Measurements from ENCODE around the gene PJA1. TPM values are rescaled to one million over a fixed set of nuclear protein-coding genes. Genes with fewer than 3 reads are reported as not detected.

Gene PJA1
- total RNA-seq, 2 donors from 2014 or later = 9.0 to 18.1 TPM

DNA sequence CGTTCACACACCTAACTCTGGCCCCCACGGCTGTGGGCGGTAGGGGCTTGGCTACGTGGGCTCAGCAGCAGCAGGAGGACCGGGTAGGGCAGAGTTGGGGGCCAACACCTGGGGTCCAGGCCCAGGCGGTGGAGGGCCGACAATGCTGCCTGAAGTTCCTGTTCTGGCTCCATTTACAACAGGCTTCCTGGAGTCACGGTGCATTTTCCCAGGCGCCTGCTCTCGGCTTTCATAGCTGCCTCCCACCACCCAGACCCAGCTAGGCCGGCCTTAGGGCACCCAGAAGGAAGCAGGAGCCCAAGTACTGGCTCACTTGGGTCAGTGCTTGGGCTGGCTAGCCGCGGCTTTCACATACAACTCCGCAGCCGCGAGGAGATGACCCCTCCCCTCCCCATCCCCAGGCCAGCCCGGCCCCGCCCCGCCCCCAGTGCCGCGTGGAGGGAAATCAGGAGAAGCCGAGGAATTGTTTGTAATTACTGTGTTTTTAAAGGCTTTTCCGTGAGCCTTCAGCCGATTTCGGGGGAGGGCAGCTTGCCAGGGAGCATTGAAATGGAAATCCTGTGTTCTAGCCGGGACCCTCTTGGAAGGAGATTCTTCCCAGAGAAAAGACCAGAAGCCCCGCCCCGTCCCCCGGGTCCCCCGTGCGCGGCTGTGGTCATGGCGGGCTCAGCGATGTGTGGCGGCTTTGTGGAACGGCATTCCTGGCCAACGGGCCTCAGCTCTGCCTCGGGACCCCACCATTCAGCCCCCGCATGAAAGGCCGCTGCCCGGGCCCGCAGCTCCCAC, 28.5 kb downstream of the PJA1 start:
- H3K27ac Mint-ChIP-seq = no peak overlapping the region
- H3K36me3 Mint-ChIP-seq = no peaks in the 10 kb centered on the region
- no peaks in the 10 kb centered on the region for H3K9me3 Mint-ChIP-seq
- DNase-seq (ENCODE audit: low spot score in 2 of 2) (no peak), ATAC-seq (no peak)

DNA sequence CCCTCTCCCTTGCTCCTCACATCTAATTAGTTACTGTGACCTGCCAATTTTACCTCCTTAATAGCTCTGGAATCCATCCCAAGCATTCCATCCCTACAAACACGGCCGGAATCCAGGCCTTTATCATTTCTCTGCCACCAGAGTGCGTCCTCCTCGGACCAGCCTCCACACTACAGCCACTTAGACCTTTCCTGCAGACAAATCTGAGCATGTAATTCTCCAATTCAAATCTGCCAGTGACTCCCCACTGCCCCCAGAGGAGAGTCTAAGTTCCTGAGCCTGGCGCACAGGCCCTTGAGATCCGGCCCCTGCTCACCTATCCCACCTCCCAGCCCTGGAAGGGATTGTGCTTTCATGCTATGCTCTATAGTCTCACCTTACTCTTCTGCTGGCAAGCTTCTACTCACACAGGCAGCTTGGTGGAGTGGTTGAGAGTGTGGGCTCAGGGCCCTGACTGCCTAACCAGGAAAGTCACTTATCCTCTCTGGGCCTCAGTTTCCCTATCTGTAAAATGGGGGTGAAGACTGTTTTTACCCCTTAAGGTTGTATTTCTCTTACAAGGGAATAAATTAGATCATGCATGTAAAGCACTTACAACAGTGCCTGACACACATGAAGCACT, 31.2 kb downstream of the PJA1 start:
- ATAC-seq = no peak

DNA sequence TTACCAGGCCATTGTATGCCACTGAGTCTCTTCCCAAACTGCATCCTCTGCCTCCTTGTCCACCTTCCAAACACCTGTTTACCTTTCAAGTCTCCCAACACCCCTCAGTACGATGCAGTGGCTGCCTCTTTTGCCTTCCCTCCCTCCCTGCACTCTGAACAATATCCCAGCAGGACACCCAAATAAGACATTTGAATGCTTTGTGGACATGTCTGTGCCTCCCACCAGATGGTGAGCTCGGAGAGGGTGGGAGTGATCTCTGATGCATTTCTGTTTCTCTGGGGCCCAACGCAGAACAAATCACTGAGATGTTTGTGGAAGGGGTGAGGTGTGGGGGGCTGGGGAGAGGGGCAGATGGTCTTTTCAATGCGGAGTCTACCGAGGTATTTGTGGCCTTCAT, 33.4 kb downstream of the PJA1 start:
- Mint-ChIP-seq H3K9me3 (no peaks in the 10 kb centered on the region), H3K27ac (no peak overlapping the region), H3K36me3 (no peaks in the 10 kb centered on the region)
- DNase-seq (ENCODE audit: low spot score in 2 of 2) = no peak
- ATAC-seq = no peak

More for the DNA sequence above, 31.2 kb downstream of the PJA1 start:
- H3K9me3 Mint-ChIP-seq = no peaks in the 10 kb centered on the region
- H3K36me3 Mint-ChIP-seq = no peaks in the 10 kb centered on the region
- H3K27ac Mint-ChIP-seq = no peak overlapping the region
- no peak for DNase-seq (ENCODE audit: low spot score in 2 of 2)

DNA sequence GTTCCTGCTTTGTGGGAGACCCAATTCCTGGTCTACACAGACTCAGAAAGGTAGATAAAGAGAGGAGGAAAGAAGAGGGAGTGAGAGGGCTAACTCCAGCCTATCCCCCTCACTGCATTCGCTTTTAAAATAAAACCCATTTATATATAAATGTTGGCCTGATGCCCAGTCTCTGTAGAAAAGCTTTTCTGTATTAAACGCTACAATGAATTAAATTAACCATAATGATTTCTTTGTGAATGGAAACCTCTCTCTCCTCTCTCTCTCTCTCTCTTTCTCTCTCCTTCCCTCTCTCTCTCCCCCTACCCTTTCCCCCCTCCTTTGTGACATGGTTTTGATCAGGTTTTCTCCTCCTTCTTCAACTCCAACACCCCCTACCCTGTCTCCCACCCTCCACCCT, 34.8 kb downstream of the PJA1 start:
- H3K36me3 Mint-ChIP-seq = no peaks in the 10 kb centered on the region
- no peaks in the 10 kb centered on the region for H3K9me3 Mint-ChIP-seq
- ATAC-seq (no peak), DNase-seq (ENCODE audit: low spot score in 2 of 2) (no peak)
- no peak overlapping the region for H3K27ac Mint-ChIP-seq

DNA sequence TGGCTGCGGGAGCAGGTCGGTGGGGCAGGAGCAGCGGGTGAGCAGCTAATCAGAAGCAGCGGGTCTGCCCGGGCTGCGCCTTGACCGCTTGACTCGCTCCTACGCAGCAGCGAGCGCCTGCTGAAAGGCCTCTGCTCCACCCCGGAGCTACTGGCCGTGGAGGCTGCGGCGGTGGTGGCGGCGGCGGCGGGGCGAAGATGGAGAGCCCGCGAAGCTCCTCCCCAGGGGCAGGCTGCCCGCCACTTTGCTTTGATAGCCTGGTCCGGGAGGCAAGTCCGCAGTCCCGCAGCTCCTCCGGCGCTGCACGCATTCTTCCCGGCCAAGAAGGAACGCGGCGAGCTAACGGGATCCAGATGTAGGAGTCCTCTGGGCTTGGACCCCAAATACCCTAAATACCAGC, 36.7 kb downstream of the PJA1 start:
- Mint-ChIP-seq H3K27ac (no peak overlapping the region), H3K9me3 (no peaks in the 10 kb centered on the region), H3K36me3 (no peaks in the 10 kb centered on the region)
- no peak for ATAC-seq
- no peak for DNase-seq (ENCODE audit: low spot score in 2 of 2)

DNA sequence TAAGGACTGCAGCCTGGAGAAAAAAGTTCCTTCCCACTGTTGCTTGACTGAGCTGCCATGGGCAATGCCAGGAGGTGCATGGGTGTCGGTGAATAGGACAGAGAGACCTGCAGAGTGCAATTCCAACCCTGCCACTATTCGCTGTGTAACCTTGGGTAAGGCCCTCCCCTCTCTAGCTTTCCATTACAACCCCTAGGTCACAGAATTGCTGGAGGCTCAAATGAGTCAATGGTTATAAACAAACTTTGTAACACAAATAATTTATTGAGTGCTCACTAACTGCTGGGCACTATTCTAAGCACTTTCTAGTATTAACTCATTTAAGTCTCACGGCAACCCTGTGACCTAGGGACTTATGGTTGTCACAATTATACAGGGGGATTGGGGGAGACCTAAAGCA, 37.8 kb downstream of the PJA1 start:
- ATAC-seq (no peak), DNase-seq (ENCODE audit: low spot score in 2 of 2) (no peak)
- H3K36me3 Mint-ChIP-seq = no peaks in the 10 kb centered on the region
- H3K9me3 Mint-ChIP-seq = no peaks in the 10 kb centered on the region
- H3K27ac Mint-ChIP-seq = no peak overlapping the region

DNA sequence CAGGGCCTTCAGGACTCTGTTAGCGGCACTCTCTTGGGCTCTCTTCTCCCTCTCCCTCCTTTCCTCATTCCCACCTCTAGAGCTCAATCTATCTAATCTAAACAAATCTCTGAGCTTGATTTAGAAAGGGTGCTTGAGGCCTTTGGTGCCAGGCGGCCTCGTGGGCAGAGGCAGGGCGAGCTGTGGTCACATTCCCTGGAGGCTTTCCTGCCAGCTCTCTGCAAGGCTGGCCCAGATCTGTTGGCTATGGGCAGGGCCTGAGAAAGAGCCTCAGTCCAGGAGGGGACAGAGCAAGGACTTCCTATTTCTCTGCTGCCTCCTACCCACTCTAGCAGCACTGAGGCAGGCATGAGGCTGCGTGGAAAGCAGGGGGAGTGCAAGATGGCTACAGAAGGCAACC, 38.6 kb downstream of the PJA1 start:
- no peaks in the 10 kb centered on the region for H3K9me3 Mint-ChIP-seq
- no peak for DNase-seq (ENCODE audit: low spot score in 2 of 2)
- no peaks in the 10 kb centered on the region for H3K36me3 Mint-ChIP-seq
- H3K27ac Mint-ChIP-seq = no peak overlapping the region
- ATAC-seq = no peak

DNA sequence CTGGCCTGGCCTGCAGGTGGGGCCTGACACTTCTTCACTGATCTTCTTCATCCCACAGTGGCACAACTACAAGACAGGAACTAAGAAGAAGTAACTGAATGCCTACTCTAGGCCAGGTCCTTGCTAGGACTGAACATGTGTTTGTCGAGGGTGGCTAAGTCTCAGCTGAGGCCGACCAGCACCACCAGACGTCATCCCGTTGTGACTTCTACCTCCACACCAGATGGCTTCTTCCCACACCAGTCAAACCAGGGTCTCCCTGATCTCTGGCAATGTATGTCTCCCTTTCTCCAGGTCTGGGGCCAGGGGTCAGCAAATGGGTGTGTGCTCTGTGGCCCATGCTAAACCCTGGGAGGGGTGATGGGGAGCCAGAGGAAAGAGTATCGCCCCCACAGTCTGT, 40.2 kb downstream of the PJA1 start:
- Mint-ChIP-seq H3K9me3 (no peaks in the 10 kb centered on the region), H3K27ac (no peak overlapping the region), H3K36me3 (no peaks in the 10 kb centered on the region)
- no peak for DNase-seq (ENCODE audit: low spot score in 2 of 2)
- no peak for ATAC-seq

DNA sequence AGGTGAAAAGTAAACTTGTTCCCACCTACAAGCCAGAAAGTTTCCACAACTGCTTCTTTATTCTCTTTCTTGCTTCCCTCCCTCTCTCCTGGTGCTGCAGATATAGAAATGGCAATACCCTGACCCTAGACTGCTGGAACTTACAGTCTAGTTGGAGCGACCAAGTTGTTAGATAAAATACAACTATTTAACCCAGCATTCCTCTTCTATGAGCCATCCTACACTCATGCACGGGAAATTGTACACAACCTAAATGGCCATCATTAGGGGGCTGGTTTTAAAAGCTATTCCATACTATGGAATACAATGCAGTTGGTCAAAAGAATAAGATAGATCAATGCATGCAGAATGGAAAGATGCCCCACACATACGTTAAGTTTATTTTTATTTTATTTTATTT, 41.1 kb downstream of the PJA1 start:
- no peaks in the 10 kb centered on the region for H3K9me3 Mint-ChIP-seq

DNA sequence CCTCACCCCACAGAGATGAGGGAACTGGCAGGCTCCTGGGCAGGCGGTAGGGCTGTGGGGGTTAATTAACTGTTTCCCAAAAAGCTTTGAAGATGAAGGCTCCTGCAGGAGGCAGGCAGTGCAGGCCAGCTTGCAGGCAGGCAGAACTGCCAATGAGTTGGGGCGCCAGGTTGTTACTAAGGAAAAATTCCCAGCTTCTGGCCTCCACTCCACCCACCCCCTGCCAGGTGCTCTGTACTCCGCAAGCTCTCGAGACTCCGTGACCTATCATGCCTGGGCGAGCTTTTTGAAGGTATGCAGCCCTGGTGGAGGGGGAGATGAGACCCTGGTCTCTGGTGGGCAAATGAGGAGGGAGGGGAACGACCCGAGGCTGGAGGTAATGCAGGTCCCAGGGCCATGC, 41.8 kb downstream of the PJA1 start:
- DNase-seq (ENCODE audit: low spot score in 2 of 2) (no peak), ATAC-seq (no peak)
- Mint-ChIP-seq H3K27ac (no peak overlapping the region), H3K9me3 (no peaks in the 10 kb centered on the region), H3K36me3 (no peaks in the 10 kb centered on the region)

More for the DNA sequence above, 41.1 kb downstream of the PJA1 start:
- H3K27ac Mint-ChIP-seq = no peak overlapping the region
- DNase-seq (ENCODE audit: low spot score in 2 of 2) = no peak
- H3K36me3 Mint-ChIP-seq = no peaks in the 10 kb centered on the region
- ATAC-seq = no peak

DNA sequence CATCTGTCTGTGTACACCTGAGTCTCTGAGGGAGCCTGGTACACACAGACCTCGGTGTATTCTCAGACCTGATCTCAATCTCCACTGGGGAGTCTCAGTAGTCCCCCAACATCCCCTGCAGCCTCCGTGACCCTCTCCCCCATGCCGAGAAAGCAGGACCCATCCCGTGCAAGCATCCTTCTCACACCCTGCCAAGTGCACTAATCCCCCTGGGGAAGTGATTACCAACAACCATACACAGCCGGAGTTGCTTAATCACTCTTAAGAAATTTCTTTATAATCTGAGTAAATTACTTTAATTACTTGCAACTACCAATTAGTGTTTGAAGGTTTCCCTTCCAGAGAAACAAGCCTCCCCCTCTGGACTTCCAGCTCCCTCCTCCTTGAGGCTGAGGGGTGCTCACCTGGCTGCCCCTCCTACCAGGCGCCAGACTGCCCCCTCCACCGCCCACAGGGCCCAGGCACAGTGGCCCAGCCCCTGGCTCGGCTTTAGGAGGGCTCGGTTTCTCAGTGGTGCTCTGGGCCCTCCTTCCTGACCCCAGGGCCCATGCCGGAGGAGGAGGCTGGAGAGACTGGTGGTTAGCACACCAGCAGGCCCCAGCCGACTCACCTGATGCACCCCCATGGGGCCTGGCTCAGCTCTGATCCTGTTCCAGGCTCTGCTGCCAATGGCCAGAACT, 43.8 kb downstream of the PJA1 start:
- Mint-ChIP-seq H3K27ac (no peak overlapping the region), H3K9me3 (no peaks in the 10 kb centered on the region), H3K36me3 (no peaks in the 10 kb centered on the region)
- ATAC-seq = no peak
- DNase-seq (ENCODE audit: low spot score in 2 of 2) = no peak

DNA sequence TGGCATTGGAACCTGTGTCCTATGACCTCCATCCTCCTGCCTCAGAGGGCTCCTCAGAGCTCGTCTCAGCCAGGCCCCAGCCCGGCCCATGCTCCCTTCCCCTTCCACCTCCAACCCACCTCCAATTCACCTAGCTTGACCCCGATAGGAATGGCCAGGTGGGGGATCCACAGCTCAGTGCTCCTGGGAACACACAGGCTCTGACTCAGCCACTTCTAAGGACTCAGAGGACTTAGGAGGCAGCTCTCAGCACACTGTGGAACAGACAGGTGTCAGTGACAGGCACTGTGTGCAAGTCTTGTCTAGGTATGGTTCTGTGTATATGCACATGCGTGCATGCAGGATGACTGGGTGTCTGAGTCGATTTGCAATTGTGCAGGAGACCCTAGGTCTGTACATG, 44.8 kb downstream of the PJA1 start:
- ATAC-seq = no peak
- peak overlapping the region in 1 of 2 donors; percentile 22 for H3K27ac Mint-ChIP-seq
- no peaks in the 10 kb centered on the region for H3K36me3 Mint-ChIP-seq
- no peak for DNase-seq (ENCODE audit: low spot score in 2 of 2)
- no peaks in the 10 kb centered on the region for H3K9me3 Mint-ChIP-seq

DNA sequence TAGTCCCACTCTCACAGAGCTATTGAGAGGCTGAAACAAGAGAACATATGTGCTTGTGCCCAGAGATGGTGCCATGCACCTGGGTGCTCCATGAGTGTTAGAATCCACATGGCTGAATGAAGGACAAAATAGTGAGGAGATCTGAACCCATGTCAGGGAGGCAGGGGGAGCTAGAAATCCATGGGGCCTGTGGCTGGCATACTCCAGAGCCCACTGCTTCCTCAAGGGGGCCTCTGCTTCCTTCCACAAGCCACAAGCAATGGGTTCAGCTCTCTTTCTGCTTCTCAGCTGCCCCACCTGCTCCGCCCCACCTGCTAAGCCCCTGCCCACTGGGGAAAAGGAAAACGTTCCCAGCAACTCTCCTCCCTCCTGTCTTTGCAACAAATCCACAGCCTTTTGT, 46.1 kb downstream of the PJA1 start:
- DNase-seq (ENCODE audit: low spot score in 2 of 2) = no peak
- no peak overlapping the region for H3K27ac Mint-ChIP-seq
- ATAC-seq = no peak
- no peaks in the 10 kb centered on the region for H3K9me3 Mint-ChIP-seq
- no peaks in the 10 kb centered on the region for H3K36me3 Mint-ChIP-seq

DNA sequence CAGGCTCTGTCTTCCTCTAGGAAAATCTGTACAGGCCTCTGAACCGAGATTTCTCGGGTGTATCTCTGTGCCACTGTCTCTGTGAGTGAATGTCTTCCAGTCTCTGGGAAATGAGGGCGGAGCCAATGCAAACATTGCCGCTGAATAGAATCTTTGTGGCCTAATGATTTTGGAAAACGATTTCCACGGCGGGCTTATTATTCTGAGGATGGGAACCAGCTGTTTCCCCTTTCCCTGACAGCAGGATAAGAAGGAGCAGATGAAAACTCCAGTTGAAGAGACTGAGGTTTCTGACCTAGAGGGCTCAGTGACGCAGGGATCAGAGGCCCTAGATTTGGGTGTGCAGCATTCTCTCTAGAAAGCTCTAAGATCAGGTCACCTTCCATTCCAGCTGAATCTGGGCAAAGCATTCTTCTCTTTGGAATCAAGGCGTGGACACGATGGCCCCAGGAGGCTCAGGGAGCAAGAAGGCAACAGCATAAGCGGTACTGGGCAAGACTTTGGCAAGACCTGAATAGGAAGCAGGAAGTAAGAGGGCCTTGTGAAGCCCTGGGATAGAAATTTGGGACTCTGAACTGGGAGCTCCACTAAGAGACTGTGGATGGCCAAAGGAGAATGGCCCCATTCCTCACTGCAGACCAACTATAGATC, 47.3 kb downstream of the PJA1 start:
- H3K36me3 Mint-ChIP-seq = no peaks in the 10 kb centered on the region
- DNase-seq (ENCODE audit: low spot score in 2 of 2) (no peak), ATAC-seq (no peak)
- H3K9me3 Mint-ChIP-seq = no peaks in the 10 kb centered on the region
- H3K27ac Mint-ChIP-seq = no peak overlapping the region

DNA sequence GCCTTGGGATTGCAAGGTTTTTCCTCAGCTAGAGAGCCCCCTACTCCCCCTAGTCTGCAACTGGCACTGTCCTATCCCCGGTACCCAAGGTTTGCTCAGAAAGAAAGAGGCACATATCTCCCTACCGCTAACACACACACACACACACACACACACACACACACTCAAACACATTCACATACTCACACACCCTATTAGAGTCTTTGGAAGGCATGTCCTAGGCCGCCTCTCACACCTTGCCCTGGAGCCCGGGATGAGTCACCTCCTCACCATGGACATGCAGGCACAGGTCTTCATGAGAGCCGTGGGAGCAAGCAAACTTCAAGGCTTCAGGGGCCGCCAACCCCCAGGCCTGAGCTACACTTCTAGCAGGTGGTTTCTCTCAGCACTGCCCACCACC, 49.2 kb downstream of the PJA1 start:
- H3K36me3 Mint-ChIP-seq = no peaks in the 10 kb centered on the region
- no peak overlapping the region for H3K27ac Mint-ChIP-seq
- DNase-seq (ENCODE audit: low spot score in 2 of 2) (no peak), ATAC-seq (no peak)
- H3K9me3 Mint-ChIP-seq = no peaks in the 10 kb centered on the region

DNA sequence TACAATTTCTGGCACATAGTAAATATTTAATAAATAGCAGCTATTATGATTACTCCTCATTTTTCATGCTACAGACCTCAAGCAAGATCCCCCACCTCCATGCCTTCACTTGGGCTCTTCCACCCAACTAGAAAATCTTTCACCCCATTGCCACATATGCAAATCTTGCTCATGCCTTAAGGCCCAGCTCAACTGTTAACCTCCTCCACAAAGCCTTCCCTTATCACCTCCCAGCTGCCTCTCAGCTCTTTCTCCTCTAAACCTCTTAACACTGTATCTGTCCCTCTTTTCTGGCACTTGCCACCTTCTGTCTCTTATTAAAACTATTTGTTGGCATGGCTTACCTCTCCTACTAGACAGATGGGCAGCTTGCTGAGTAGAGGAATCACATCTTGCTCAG, 51.5 kb downstream of the PJA1 start:
- H3K9me3 Mint-ChIP-seq = no peaks in the 10 kb centered on the region
- ATAC-seq = no peak
- no peak overlapping the region for H3K27ac Mint-ChIP-seq
- no peak for DNase-seq (ENCODE audit: low spot score in 2 of 2)
- H3K36me3 Mint-ChIP-seq = no peaks in the 10 kb centered on the region

All from activated naive CD4-positive, alpha-beta T cell treated with anti-CD3 and anti-CD28 coated beads, Interleukin-2, amount 50 U/mL, for 72 hours (primary cell).